ENCODE results near the gene MSH5. TPM values are rescaled to one million over a fixed set of nuclear protein-coding genes. Genes with fewer than 3 reads are reported as not detected.

The MSH5 gene
- polyA plus RNA-seq, 1 donor (not counting 4 experiments of a cell fraction or from before 2014, with no cell fraction given) = 14.8 TPM

DNA sequence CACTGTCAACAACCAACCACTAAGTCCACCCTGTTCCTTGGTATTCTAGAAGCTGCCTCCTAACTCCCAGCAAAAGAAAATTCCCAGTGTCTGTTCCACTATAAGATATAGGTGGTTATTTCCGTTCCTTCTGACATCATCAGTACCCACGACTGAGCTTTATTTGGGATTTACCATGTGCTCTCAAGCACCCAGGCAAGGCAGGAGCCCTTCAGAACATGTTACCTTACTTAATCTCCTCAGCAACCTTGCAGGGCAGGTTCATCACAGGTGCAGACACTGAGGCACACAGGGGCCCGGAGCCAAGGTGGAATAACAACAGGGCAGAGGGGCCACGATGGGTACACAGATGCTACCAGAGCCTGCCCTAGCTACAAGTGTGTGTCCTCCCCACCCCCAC lies 47.5 kb upstream of the MSH5 start:
- no peak for DNase-seq (ENCODE audit: low read depth, low spot score)
- Histone ChIP-seq H4K20me1 (ENCODE audit: control insufficient read depth, extremely low read depth, insufficient read depth, low read length) (no peaks in the 10 kb centered on the region), H3K4me3 (ENCODE audit: control insufficient read depth in 2 of 3, extremely low read depth in 1 of 3, insufficient read depth in 2 of 3, low read depth in 1 of 3, low read length in 3 of 3) (no peak overlapping the region), H3K9ac (ENCODE audit: control insufficient read depth, extremely low read depth, insufficient read depth, low read length) (no peak overlapping the region), H3K9me1 (ENCODE audit: control insufficient read depth, extremely low read depth, insufficient read depth, low read length) (no peaks in the 10 kb centered on the region), H3K4me1 (ENCODE audit: control insufficient read depth, extremely low read depth, insufficient read depth, low read length) (no peaks in the 10 kb centered on the region), H3K27me3 (ENCODE audit: control insufficient read depth, extremely low read depth, insufficient read depth, low read length) (no peaks in the 10 kb centered on the region), H3K36me3 (ENCODE audit: control insufficient read depth in 2 of 2, extremely low read depth in 1 of 2, insufficient read depth in 2 of 2, low read length in 2 of 2) (peaks cover 22 to 39% of the 10 kb centered on the region in 2 experiments), H3K79me2 (ENCODE audit: control insufficient read depth, insufficient read depth, low read length) (no peaks in the 10 kb centered on the region), H3K27ac (ENCODE audit: control insufficient read depth, insufficient read depth, low read length) (no peak overlapping the region), H3K4me2 (ENCODE audit: control insufficient read depth, extremely low read depth, insufficient read depth, low read depth, low read length) (no peak overlapping the region), H2AFZ (ENCODE audit: control insufficient read depth, low read length) (no peak overlapping the region), H3K9me3 (ENCODE audit: control insufficient read depth, low read depth, low read length) (no peaks in the 10 kb centered on the region)
- dilution Hi-C loops (cut with MboI; ENCODE audit: extremely low pct_ligation_motif_present, low sequenced_read_pairs) = no loop called here
- TF ChIP-seq CTCF (optimal IDR thresholded peaks at IDR 0.05 in 1 of 3, IDR thresholded peaks at IDR 0.05 in 1 of 3, conservative IDR thresholded peaks at IDR 0.05 in 1 of 3; ENCODE audit: extremely low read depth in 1 of 3, insufficient read depth in 2 of 3, low read length in 3 of 3) (no peak), EZH2 (IDR thresholded peaks at IDR 0.05; ENCODE audit: low read length) (no peak)
- FAIRE-seq = no peak

GRCh38 chr6:31692886-31693285 lies 46.9 kb upstream of the MSH5 start:
- Histone ChIP-seq H3K4me2 (ENCODE audit: control insufficient read depth, extremely low read depth, insufficient read depth, low read depth, low read length) (no peak overlapping the region), H2AFZ (ENCODE audit: control insufficient read depth, low read length) (no peak overlapping the region), H3K9me3 (ENCODE audit: control insufficient read depth, low read depth, low read length) (no peaks in the 10 kb centered on the region), H3K79me2 (ENCODE audit: control insufficient read depth, insufficient read depth, low read length) (no peaks in the 10 kb centered on the region), H3K9ac (ENCODE audit: control insufficient read depth, extremely low read depth, insufficient read depth, low read length) (no peak overlapping the region), H4K20me1 (ENCODE audit: control insufficient read depth, extremely low read depth, insufficient read depth, low read length) (no peaks in the 10 kb centered on the region), H3K4me3 (ENCODE audit: control insufficient read depth in 2 of 3, extremely low read depth in 1 of 3, insufficient read depth in 2 of 3, low read depth in 1 of 3, low read length in 3 of 3) (no peak overlapping the region), H3K36me3 (ENCODE audit: control insufficient read depth in 2 of 2, extremely low read depth in 1 of 2, insufficient read depth in 2 of 2, low read length in 2 of 2) (peaks cover 22 to 35% of the 10 kb centered on the region in 2 experiments), H3K27me3 (ENCODE audit: control insufficient read depth, extremely low read depth, insufficient read depth, low read length) (no peaks in the 10 kb centered on the region), H3K27ac (ENCODE audit: control insufficient read depth, insufficient read depth, low read length) (no peak overlapping the region), H3K4me1 (ENCODE audit: control insufficient read depth, extremely low read depth, insufficient read depth, low read length) (no peaks in the 10 kb centered on the region), H3K9me1 (ENCODE audit: control insufficient read depth, extremely low read depth, insufficient read depth, low read length) (no peaks in the 10 kb centered on the region)
- DNase-seq (ENCODE audit: low read depth, low spot score) (no peak), FAIRE-seq (no peak)
- dilution Hi-C loops (cut with MboI; ENCODE audit: extremely low pct_ligation_motif_present, low sequenced_read_pairs) = no loop called here
- no peak for TF ChIP-seq EZH2 (IDR thresholded peaks at IDR 0.05; ENCODE audit: low read length)
- TF ChIP-seq CTCF (optimal IDR thresholded peaks at IDR 0.05 in 1 of 3, IDR thresholded peaks at IDR 0.05 in 1 of 3, conservative IDR thresholded peaks at IDR 0.05 in 1 of 3; ENCODE audit: extremely low read depth in 1 of 3, insufficient read depth in 2 of 3, low read length in 3 of 3) = no peak

Data from keratinocyte (primary cell).